ENCODE data around the gene BDP1.
"Not testable (repeated sequence)": the region's sequence is repeated elsewhere in the genome, so short reads cannot be mapped to it uniquely, and the experiment has no call there.

Gene BDP1

GRCh38 chr5:71457106-71457505, 1.7 kb downstream of the BDP1 start:
- in situ Hi-C loops (cut with MboI; ENCODE audit: low sequenced_read_pairs), result no loop called here

- in situ Hi-C loops (cut with MboI; ENCODE audit: low sequenced_read_pairs), result no loop called here
Observed at GRCh38 chr5:71460693-71461092, 5.2 kb downstream of the BDP1 start.

GRCh38 chr5:71461360-71461759, 5.9 kb downstream of the BDP1 start:
- in situ Hi-C loops (cut with MboI; ENCODE audit: low sequenced_read_pairs), result no loop called here

- in situ Hi-C loops (cut with MboI; ENCODE audit: low sequenced_read_pairs), result no loop called here
Observed at GRCh38 chr5:71471193-71471592, 15.7 kb downstream of the BDP1 start.

- in situ Hi-C loops (cut with MboI; ENCODE audit: low sequenced_read_pairs), result no loop called here
Observed at GRCh38 chr5:71475788-71476384, 20.4 kb downstream of the BDP1 start.

- in situ Hi-C loops (cut with MboI; ENCODE audit: low sequenced_read_pairs), result no loop called here
Observed at GRCh38 chr5:71481441-71481840, 26.0 kb downstream of the BDP1 start.

- in situ Hi-C loops (cut with MboI; ENCODE audit: low sequenced_read_pairs), result no loop called here
Observed at GRCh38 chr5:71482132-71482531, 26.7 kb downstream of the BDP1 start.

- in situ Hi-C loops (cut with MboI; ENCODE audit: low sequenced_read_pairs), result no loop called here
Observed at GRCh38 chr5:71483355-71483754, 27.9 kb downstream of the BDP1 start.

GRCh38 chr5:71492817-71493615, 37.6 kb downstream of the BDP1 start:
- in situ Hi-C loops (cut with MboI; ENCODE audit: low sequenced_read_pairs), result no loop called here

- in situ Hi-C loops (cut with MboI; ENCODE audit: low sequenced_read_pairs), result not testable (repeated sequence)
Observed at GRCh38 chr5:71494202-71494601, 38.8 kb downstream of the BDP1 start.

- in situ Hi-C loops (cut with MboI; ENCODE audit: low sequenced_read_pairs), result not testable (repeated sequence)
Observed at GRCh38 chr5:71498756-71499155, 43.3 kb downstream of the BDP1 start.

GRCh38 chr5:71503536-71503935, 48.1 kb downstream of the BDP1 start:
- in situ Hi-C loops (cut with MboI; ENCODE audit: low sequenced_read_pairs), result no loop called here

- in situ Hi-C loops (cut with MboI; ENCODE audit: low sequenced_read_pairs), result no loop called here
Observed at GRCh38 chr5:71522151-71522550, 66.7 kb downstream of the BDP1 start.

- in situ Hi-C loops (cut with MboI; ENCODE audit: low sequenced_read_pairs), result not testable (repeated sequence)
Observed at GRCh38 chr5:71525611-71526010, 70.2 kb downstream of the BDP1 start.

- in situ Hi-C loops (cut with MboI; ENCODE audit: low sequenced_read_pairs), result no loop called here
Observed at GRCh38 chr5:71528206-71528605, 72.8 kb downstream of the BDP1 start.

GRCh38 chr5:71529682-71530081, 74.2 kb downstream of the BDP1 start:
- in situ Hi-C loops (cut with MboI; ENCODE audit: low sequenced_read_pairs), result no loop called here

GRCh38 chr5:71533142-71533541, 77.7 kb downstream of the BDP1 start:
- in situ Hi-C loops (cut with MboI; ENCODE audit: low sequenced_read_pairs), result no loop called here

- in situ Hi-C loops (cut with MboI; ENCODE audit: low sequenced_read_pairs), result no loop called here
Observed at GRCh38 chr5:71533615-71534014, 78.2 kb downstream of the BDP1 start.

- in situ Hi-C loops (cut with MboI; ENCODE audit: low sequenced_read_pairs), result no loop called here
Observed at GRCh38 chr5:71537687-71538086, 82.2 kb downstream of the BDP1 start.

- in situ Hi-C loops (cut with MboI; ENCODE audit: low sequenced_read_pairs), result not testable (repeated sequence)
Observed at GRCh38 chr5:71550885-71551284, 95.4 kb downstream of the BDP1 start.

- in situ Hi-C loops (cut with MboI; ENCODE audit: low sequenced_read_pairs), result not testable (repeated sequence)
Observed at GRCh38 chr5:71551582-71551981, 96.1 kb downstream of the BDP1 start.

GRCh38 chr5:71552026-71552749, 96.7 kb downstream of the BDP1 start:
- in situ Hi-C loops (cut with MboI; ENCODE audit: low sequenced_read_pairs), result not testable (repeated sequence)

All from HL-60/S4 treated with phorbol 12-myristate 13-acetate at 8.2 ng/mL for 4 days and 3 days (cell line).